SK-N-SH treated with all-trans-retinoic acid at 6 μM for 48 hours (cell line): ENCODE data around the gene HLA-G.

Experiments
- ATAC-seq: fragments of 200-7000 bp; cut with Tn5 transposase; 3 replicates; pipeline ENCODE4 v1.9.1; 2020; ENCODE audit warnings: mild to moderate bottlenecking, moderate library complexity
- ARNTL ChIP-seq: fragments of 450-650 bp; formaldehyde crosslinking; IDR thresholded peaks from 2 replicates; pipeline ENCODE4 v1.5.0; 2020; ENCODE audit warnings: low read depth, mild to moderate bottlenecking, moderate library complexity, borderline replicate concordance
- BACH2 ChIP-seq: fragments of 250-450 bp; sonication (Bioruptor Pico); IDR thresholded peaks from 2 replicates; pipeline ENCODE4 v1.9.0; 2021; ENCODE audit warnings: mild to moderate bottlenecking, borderline replicate concordance
- CREB5 ChIP-seq: fragments of 250-450 bp; sonication (Bioruptor Pico); IDR thresholded peaks from 2 replicates; pipeline ENCODE4 v1.5.1; 2020; ENCODE audit warnings: low read depth, mild to moderate bottlenecking, moderate library complexity
- CSDC2 ChIP-seq: fragments of 250-450 bp; sonication (Bioruptor Pico); IDR thresholded peaks from 2 replicates; pipeline ENCODE4 v1.5.0; 2020; ENCODE audit warnings: mild to moderate bottlenecking, moderate library complexity
- CSRNP3 ChIP-seq: fragments of 250-450 bp; sonication (Bioruptor Pico); IDR thresholded peaks from 2 replicates; pipeline ENCODE4 v1.5.1; 2021; ENCODE audit warnings: mild to moderate bottlenecking, moderate library complexity
- ESRRG ChIP-seq: fragments of 250-450 bp; sonication (Bioruptor Pico); IDR thresholded peaks from 2 replicates; pipeline ENCODE4 v1.6.1; 2021; ENCODE audit warnings: mild to moderate bottlenecking
- GLIS3 ChIP-seq: fragments of 250-450 bp; sonication (Bioruptor Pico); IDR thresholded peaks from 2 replicates; pipeline ENCODE4 v1.5.0; 2020; ENCODE audit warnings: mild to moderate bottlenecking, moderate library complexity
- ISL1 ChIP-seq: fragments of 250-450 bp; sonication (Bioruptor Pico); IDR thresholded peaks from 2 replicates; pipeline ENCODE4 v2.1.2; 2022; ENCODE audit warnings: mild to moderate bottlenecking, moderate library complexity
- OSR1 ChIP-seq: fragments of 250-450 bp; sonication (Bioruptor Pico); IDR thresholded peaks from 2 replicates; pipeline ENCODE4 v1.8.0; 2022; ENCODE audit warnings: moderate library complexity, mild to moderate bottlenecking, inconsistent platforms
- PATZ1 ChIP-seq: fragments of 250-450 bp; sonication (Bioruptor Pico); IDR thresholded peaks from 2 replicates; pipeline ENCODE4 v1.8.0; 2020; ENCODE audit warnings: mild to moderate bottlenecking, moderate library complexity, borderline replicate concordance
- POU6F1 ChIP-seq: fragments of 250-450 bp; sonication (Bioruptor Pico); IDR thresholded peaks from 2 replicates; pipeline ENCODE4 v1.8.0; 2021; ENCODE audit warnings: low read depth, mild to moderate bottlenecking, moderate library complexity, borderline replicate concordance
- PPARA ChIP-seq: fragments of 250-450 bp; sonication (Bioruptor Pico); IDR thresholded peaks from 2 replicates; pipeline ENCODE4 v1.5.0; 2020; ENCODE audit warnings: mild to moderate bottlenecking, borderline replicate concordance
- RARB ChIP-seq: fragments of 250-450 bp; sonication (Bioruptor Pico); IDR thresholded peaks from 2 replicates; pipeline ENCODE4 v1.8.0; 2021; ENCODE audit warnings: mild to moderate bottlenecking, moderate library complexity
- SNAI2 ChIP-seq: fragments of 250-450 bp; sonication (Bioruptor Pico); IDR thresholded peaks from 2 replicates; pipeline ENCODE4 v1.5.0; 2020; ENCODE audit warnings: mild to moderate bottlenecking, moderate library complexity
- TCF4 ChIP-seq: fragments of 250-450 bp; sonication (Bioruptor Pico); IDR thresholded peaks from 2 replicates; pipeline ENCODE4 v1.8.0; 2021; ENCODE audit warnings: mild to moderate bottlenecking, moderate library complexity, borderline replicate concordance
- TOX ChIP-seq: fragments of 250-450 bp; sonication (Bioruptor Pico); IDR thresholded peaks from 2 replicates; pipeline ENCODE4 v1.8.0; 2021; ENCODE audit warnings: mild to moderate bottlenecking, moderate library complexity, borderline replicate concordance
- TSHZ2 ChIP-seq: fragments of 250-450 bp; sonication (Bioruptor Pico); IDR thresholded peaks from 2 replicates; pipeline ENCODE4 v1.5.0; 2020; ENCODE audit warnings: mild to moderate bottlenecking, moderate library complexity
- ZFP3 ChIP-seq: fragments of 250-450 bp; sonication (Bioruptor Pico); IDR thresholded peaks from 2 replicates; pipeline ENCODE4 v1.5.0; 2020; ENCODE audit warnings: mild to moderate bottlenecking, moderate library complexity
- ZFP30 ChIP-seq: fragments of 450-650 bp; formaldehyde crosslinking; IDR thresholded peaks from 2 replicates; pipeline ENCODE4 v1.5.0; 2022; ENCODE audit warnings: mild to moderate bottlenecking, moderate library complexity
- ZNF565 ChIP-seq: fragments of 450-650 bp; formaldehyde crosslinking; conservative IDR thresholded peaks from 2 replicates; pipeline ENCODE4 v1.5.0; 2020; ENCODE audit warnings: low read depth, mild to moderate bottlenecking, moderate library complexity
- ZNF70 ChIP-seq: fragments of 450-650 bp; formaldehyde crosslinking; IDR thresholded peaks from 2 replicates; pipeline ENCODE4 v1.5.0; 2020; ENCODE audit warnings: mild to moderate bottlenecking, moderate library complexity
- ZNF8 ChIP-seq: fragments of 450-650 bp; formaldehyde crosslinking; IDR thresholded peaks from 2 replicates; pipeline ENCODE4 v1.5.0; 2020; ENCODE audit warnings: mild to moderate bottlenecking, moderate library complexity

The HLA-G gene

GRCh38 chr6:29793036-29793356 is 34.6 kb upstream of the HLA-G start:
- no peak for TF ChIP-seq BACH2 (CRISPR knock-in tag)
- no peak for TF ChIP-seq SNAI2 (CRISPR knock-in tag)
- TF ChIP-seq CSDC2 = no peak
- no peak for TF ChIP-seq RARB (CRISPR knock-in tag)
- TF ChIP-seq TOX = no peak
- TF ChIP-seq ISL1 (CRISPR knock-in tag) = no peak
- TF ChIP-seq ZFP3 = no peak
- TF ChIP-seq ZNF565 (CRISPR knock-in tag) = no peak
- no peak for TF ChIP-seq ZNF8 (CRISPR knock-in tag)
- no peak for TF ChIP-seq PATZ1 (CRISPR knock-in tag)
- no peak for TF ChIP-seq TSHZ2 (CRISPR knock-in tag)
- no peak for TF ChIP-seq CSRNP3 (CRISPR knock-in tag)
- no peak for TF ChIP-seq OSR1
- no peak for TF ChIP-seq GLIS3 (CRISPR knock-in tag)
- TF ChIP-seq ZNF70 = no peak
- no peak for TF ChIP-seq ZFP30 (CRISPR knock-in tag)
- no peak for TF ChIP-seq CREB5 (CRISPR knock-in tag)
- TF ChIP-seq, all 23 proteins: peak for 0
- no peak; the same call in 2 of the 3 replicates for ATAC-seq

GRCh38 chr6:29793796-29794195 is 33.8 kb upstream of the HLA-G start:
- TF ChIP-seq GLIS3 (CRISPR knock-in tag) = no peak
- no peak for TF ChIP-seq ZNF70
- no peak for TF ChIP-seq ARNTL (CRISPR knock-in tag)
- TF ChIP-seq ESRRG (CRISPR knock-in tag) = no peak
- no peak for TF ChIP-seq OSR1
- no peak for TF ChIP-seq TCF4 (CRISPR knock-in tag)
- TF ChIP-seq ISL1 (CRISPR knock-in tag) = no peak
- no peak for TF ChIP-seq SNAI2 (CRISPR knock-in tag)
- TF ChIP-seq TSHZ2 (CRISPR knock-in tag) = no peak
- no peak for TF ChIP-seq POU6F1 (CRISPR knock-in tag)
- no peak for TF ChIP-seq PPARA (CRISPR knock-in tag)
- no peak for TF ChIP-seq CSDC2
- no peak for TF ChIP-seq ZNF565 (CRISPR knock-in tag)
- no peak for TF ChIP-seq RARB (CRISPR knock-in tag)
- TF ChIP-seq ZFP3 = no peak
- TF ChIP-seq BACH2 (CRISPR knock-in tag) = no peak
- no peak for ATAC-seq
